Neutrophil (primary cell): ENCODE measurements around the gene MAP1LC3A.
A peak's percentile ranks its signal among the peaks of the same experiment; 100 is the strongest.

ENCODE experiments used
- H3K27ac ChIP-seq: fragments of 200-600 bp; sonication (generic); 2 replicates; pipeline ENCODE4 v1.5.1; 2016; ENCODE audit warnings: mild to moderate bottlenecking, moderate library complexity
- H3K27me3 ChIP-seq: fragments of 200-600 bp; sonication (generic); 2 replicates; pipeline ENCODE4 v1.6.0; 2016; ENCODE audit warnings: mild to moderate bottlenecking
- H3K36me3 ChIP-seq: fragments of 200-600 bp; sonication (generic); 2 replicates; pipeline ENCODE4 v1.5.1; 2017
- H3K4me1 ChIP-seq, 2 experiments: fragments of 200-600 bp in 1 of 2; sonication (generic) in 1 of 2; 1 replicate in 1 of 2; 2 replicates in 1 of 2; pipeline versions ENCODE4 v1.5.1 to v1.6.1; 2013 to 2016; ENCODE audit warnings: low read depth in 1 of 2, low read length in 1 of 2, mild to moderate bottlenecking in 1 of 2, moderate library complexity in 1 of 2; ENCODE audit not compliant: control insufficient read depth in 1 of 2, insufficient read depth in 1 of 2
- H3K4me3 ChIP-seq, 2 experiments: fragments of 200-600 bp in 1 of 2; sonication (generic) in 1 of 2; 1 replicate in 1 of 2; 2 replicates in 1 of 2; pipeline ENCODE4 v1.5.1; 2013 to 2016; ENCODE audit warnings: low read depth in 1 of 2, low read length in 1 of 2, mild to moderate bottlenecking in 1 of 2, moderate library complexity in 1 of 2
- H3K9me3 ChIP-seq: fragments of 200-600 bp; sonication (generic); 2 replicates; pipeline ENCODE4 v1.5.1; 2016
- TF ChIP-seq, protein P1 (sequence below): fragments of 200-600 bp; sonication (generic); IDR thresholded peaks from 2 replicates; pipeline ENCODE4 v1.5.1; 2016; ENCODE audit warnings: antibody characterized with exemption

The MAP1LC3A gene

DNA sequence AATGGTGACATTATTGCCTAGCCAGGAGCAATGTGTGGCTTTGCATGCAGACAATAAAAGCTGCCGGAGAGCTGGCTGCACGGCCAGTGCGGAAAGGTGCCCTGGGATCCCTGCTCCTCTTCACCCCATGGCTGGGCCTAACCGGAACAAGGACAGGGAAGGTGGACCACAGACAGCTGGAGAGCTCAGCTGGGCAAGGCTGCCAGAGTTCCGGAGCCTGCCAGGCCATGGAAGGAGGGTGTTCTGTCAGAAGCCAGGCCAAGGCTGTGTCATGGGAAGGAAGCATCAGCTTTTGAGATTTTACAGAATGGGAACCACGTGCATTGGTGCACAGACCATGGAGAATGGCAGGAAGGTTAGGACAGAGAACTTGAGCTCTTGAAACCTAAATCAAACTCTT is 25.0 kb downstream of the MAP1LC3A start:
- Histone ChIP-seq H3K4me1 (peaks cover 23 to 33% of the 10 kb centered on the region in 2 experiments), H3K36me3 (peaks cover 10% of the 10 kb centered on the region), H3K27ac (no peak overlapping the region), H3K9me3 (no peaks in the 10 kb centered on the region), H3K4me3 (no peak overlapping the region), H3K27me3 (no peaks in the 10 kb centered on the region)
- TF ChIP-seq, protein P1, sequence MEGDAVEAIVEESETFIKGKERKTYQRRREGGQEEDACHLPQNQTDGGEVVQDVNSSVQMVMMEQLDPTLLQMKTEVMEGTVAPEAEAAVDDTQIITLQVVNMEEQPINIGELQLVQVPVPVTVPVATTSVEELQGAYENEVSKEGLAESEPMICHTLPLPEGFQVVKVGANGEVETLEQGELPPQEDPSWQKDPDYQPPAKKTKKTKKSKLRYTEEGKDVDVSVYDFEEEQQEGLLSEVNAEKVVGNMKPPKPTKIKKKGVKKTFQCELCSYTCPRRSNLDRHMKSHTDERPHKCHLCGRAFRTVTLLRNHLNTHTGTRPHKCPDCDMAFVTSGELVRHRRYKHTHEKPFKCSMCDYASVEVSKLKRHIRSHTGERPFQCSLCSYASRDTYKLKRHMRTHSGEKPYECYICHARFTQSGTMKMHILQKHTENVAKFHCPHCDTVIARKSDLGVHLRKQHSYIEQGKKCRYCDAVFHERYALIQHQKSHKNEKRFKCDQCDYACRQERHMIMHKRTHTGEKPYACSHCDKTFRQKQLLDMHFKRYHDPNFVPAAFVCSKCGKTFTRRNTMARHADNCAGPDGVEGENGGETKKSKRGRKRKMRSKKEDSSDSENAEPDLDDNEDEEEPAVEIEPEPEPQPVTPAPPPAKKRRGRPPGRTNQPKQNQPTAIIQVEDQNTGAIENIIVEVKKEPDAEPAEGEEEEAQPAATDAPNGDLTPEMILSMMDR: no peak

DNA sequence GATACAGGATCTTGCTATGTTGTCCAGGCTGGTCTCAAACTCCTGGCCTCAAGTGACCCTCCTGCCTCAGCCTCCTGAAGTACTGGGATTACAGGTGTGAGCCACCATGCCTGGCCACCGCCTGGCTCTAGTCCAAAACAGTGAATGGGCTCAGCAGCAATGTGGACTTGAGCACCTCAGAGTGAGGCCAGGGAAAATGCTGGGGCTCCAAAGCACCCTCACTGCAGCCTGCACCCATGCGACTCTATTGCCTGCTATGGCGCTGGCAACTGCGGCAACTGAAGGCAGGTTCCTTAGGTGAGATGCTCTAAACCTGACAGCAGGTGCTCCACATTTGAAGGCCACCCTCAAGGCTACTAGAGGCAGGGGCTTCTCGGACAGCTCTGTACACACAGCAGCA is 26.5 kb downstream of the MAP1LC3A start:
- peaks cover 8 to 18% of the 10 kb centered on the region in 2 experiments for H3K4me1 ChIP-seq
- no peak overlapping the region for H3K27ac ChIP-seq
- no peaks in the 10 kb centered on the region for H3K27me3 ChIP-seq
- TF ChIP-seq, protein P1: no peak
- H3K9me3 ChIP-seq: no peaks in the 10 kb centered on the region
- H3K36me3 ChIP-seq: peaks cover 10% of the 10 kb centered on the region
- H3K4me3 ChIP-seq: no peak overlapping the region

DNA sequence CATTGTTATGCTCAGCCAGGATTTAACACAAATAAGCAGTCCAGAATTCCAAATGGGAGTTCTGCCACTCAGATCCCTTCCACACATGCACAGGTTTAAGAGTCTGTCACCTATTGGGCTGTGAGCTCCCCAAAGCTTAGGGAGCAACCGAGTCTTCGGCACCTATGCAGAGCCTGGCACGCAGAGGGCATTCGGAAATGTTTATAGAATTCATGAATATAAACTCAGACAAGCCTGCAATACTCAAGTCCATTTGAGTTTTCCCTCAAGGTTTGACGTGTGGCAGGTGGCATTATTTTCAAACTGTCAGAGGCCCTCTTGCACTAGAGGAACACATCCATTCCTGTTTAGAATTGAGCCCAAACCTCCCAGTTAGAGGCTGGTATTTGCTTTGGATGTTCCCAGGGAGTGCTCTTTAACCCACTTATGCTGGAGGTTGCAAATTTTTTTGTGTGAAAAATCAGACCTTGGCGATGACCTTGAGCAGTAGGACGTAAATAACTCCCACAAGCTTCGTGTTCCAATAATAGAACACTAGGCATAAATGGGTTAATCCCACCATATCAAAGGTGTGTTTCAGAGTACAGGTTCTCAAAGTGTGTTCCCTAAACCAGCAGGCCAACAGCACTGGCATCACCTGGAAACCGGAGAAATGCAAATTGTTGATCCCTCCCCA is 28.1 kb downstream of the MAP1LC3A start:
- Histone ChIP-seq H3K27ac (no peak overlapping the region), H3K4me3 (no peak overlapping the region), H3K4me1 (peaks cover 0 to 4% of the 10 kb centered on the region in 2 experiments), H3K9me3 (no peaks in the 10 kb centered on the region), H3K27me3 (no peaks in the 10 kb centered on the region), H3K36me3 (peaks cover 10% of the 10 kb centered on the region)
- TF ChIP-seq, protein P1: no peak

DNA sequence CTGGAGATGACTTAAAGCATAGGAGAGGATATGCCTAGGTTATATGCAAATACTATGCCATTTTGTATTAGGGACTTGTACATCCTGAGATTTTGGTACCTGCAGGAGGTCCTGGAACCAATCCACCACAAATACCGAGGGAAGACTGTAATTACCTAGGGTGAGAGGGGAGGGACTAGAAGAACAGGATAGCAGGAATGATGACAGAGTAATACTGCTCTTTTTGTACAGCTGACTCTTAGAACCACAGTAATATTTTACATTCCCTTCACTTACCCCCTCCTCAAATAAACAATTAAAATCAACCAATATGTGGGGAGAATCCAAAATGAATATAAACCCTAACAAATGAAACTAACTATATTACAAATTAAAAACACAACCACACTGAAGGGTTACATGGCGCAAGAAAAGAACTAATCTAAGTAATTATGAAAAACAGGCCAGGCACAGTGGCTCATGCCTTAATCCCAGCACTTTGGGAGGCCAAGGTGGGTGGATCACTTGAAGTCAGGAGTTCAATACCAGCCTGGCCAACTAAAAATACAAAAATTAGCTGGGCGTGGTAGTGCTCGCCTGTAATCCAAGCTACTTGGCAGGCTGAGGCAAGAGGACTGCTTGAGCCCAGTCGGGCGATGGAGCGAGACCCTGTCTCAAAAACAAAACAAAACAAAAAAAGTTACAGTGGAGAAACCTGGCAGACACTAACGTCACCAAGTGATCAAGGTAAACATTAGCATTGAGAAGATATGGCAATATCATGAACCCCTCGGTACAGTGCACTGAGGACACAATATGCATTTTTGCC is 37.1 kb downstream of the MAP1LC3A start:
- H3K9me3 ChIP-seq: no peaks in the 10 kb centered on the region
- no peak overlapping the region for H3K27ac ChIP-seq
- no peak overlapping the region for H3K4me3 ChIP-seq
- no peaks in the 10 kb centered on the region for H3K27me3 ChIP-seq
- peaks cover 7 to 9% of the 10 kb centered on the region in 2 experiments for H3K4me1 ChIP-seq
- no peaks in the 10 kb centered on the region for H3K36me3 ChIP-seq
- TF ChIP-seq, protein P1: no peak

DNA sequence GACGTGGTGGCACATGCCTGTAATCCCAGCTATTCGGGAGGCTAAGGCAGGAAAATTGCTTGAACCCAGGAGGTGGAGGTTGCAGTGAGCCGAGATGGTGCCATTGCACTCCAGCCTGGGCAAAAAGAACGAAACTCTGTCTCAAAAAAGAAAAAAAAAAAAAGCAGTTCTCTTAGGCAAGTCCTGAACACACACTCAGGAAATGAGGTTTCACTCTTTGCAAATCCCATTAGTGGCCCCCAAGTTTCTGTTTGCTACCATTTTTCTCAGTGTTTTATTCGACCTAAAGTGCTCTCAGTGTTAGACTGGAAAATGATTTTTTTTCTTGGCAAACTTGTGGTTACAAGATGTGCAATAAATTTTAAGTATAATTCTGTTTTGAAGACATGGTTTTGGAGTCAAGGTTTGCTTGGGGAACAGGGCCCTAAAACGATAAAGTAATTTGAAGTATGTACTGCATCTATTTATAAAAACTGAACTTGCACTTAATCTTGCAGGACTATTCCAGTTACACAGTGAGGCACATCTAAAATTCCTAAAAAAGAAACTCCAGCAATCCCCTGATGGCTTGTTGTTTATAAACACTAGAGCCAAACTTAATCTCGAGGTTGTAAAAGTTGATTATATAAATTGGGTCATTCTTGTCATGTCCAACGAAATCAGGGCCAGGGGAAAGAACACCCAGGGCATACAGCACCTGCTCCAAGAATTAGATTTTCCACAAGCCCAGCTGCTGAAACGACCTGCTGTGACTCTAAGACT is 42.6 kb downstream of the MAP1LC3A start:
- Histone ChIP-seq H3K27me3 (no peaks in the 10 kb centered on the region), H3K27ac (peak overlapping the region; percentile 71), H3K36me3 (no peaks in the 10 kb centered on the region), H3K4me1 (peaks cover 15 to 16% of the 10 kb centered on the region in 2 experiments), H3K9me3 (no peaks in the 10 kb centered on the region), H3K4me3 (peak overlapping the region in 1 of 2 experiments; percentile 9)
- TF ChIP-seq, protein P1: no peak
